B cell (primary cell): Measurements from ENCODE around the gene HOXA9. TPM values are rescaled to one million over a fixed set of nuclear protein-coding genes. Genes with fewer than 3 reads are reported as not detected.

Experiments used
- ATAC-seq: fragments of 200-7000 bp; cut with Tn5 transposase; one replicate; pipeline ENCODE4 v1.10.0; 2021; ENCODE audit warnings: low read depth, mild to moderate bottlenecking, moderate number of reproducible peaks, moderate library complexity
- CTCF ChIA-PET: fragments of 350-600 bp; sonication (Branson Sonifier 250); formaldehyde crosslinking; loops from one replicate; lab custom pipeline; 2021; ENCODE audit warnings: antibody characterized with exemption, inconsistent platforms; lab: Charles Lee
- POLR2A ChIA-PET: fragments of 350-600 bp; sonication (Branson Sonifier 250); formaldehyde crosslinking; loops from one replicate; lab custom pipeline; 2021; ENCODE audit warnings: antibody characterized with exemption; lab: Charles Lee
- DNase-seq: peaks from one replicate; pipeline ENCODE4 v3.0.0; 2013
- H2AFZ ChIP-seq: 2 replicates; pipeline ENCODE4 v1.6.1; 2012; ENCODE audit warnings: mild to moderate bottlenecking, low read depth, low read length; ENCODE audit not compliant: insufficient read depth, poor library complexity, severe bottlenecking
- H3K27ac ChIP-seq, 2 donors: 1 replicate in 1 of 2; 2 replicates in 1 of 2; pipeline ENCODE4 v1.5.1; 2012 to 2013; ENCODE audit warnings: low read length in 2 of 2, mild to moderate bottlenecking in 2 of 2, moderate library complexity in 1 of 2
- H3K27me3 ChIP-seq, 4 experiments: fragments of 200-600 bp in 1 of 4; sonication (generic) in 1 of 4; replicated peaks in 1 of 4; 1 replicate in 2 of 4; 2 replicates in 2 of 4; pipeline versions ENCODE4 v1.6.1 to v1.7.0; 2013 to 2016; ENCODE audit warnings: low read length in 3 of 4, mild to moderate bottlenecking in 2 of 4, mixed read lengths in 1 of 4, moderate library complexity in 1 of 4; ENCODE audit not compliant: insufficient read depth in 4 of 4, control insufficient read depth in 3 of 4; ENCODE audit errors: control extremely low read depth in 1 of 4
- H3K36me3 ChIP-seq, 2 experiments: replicated peaks in 1 of 2; 1 replicate in 1 of 2; 2 replicates in 1 of 2; pipeline versions ENCODE4 v1.6.1 to v1.7.1; 2013; ENCODE audit warnings: low read length in 1 of 2; ENCODE audit not compliant: insufficient read depth in 2 of 2, control insufficient read depth in 1 of 2; ENCODE audit errors: control extremely low read depth in 1 of 2, extremely low read depth in 1 of 2
- H3K4me1 ChIP-seq, 2 donors: fragments of 200-600 bp in 1 of 2; sonication (generic) in 1 of 2; 1 replicate in 1 of 2; 2 replicates in 1 of 2; pipeline versions ENCODE4 v1.5.1 to v1.6.1; 2013 to 2017; ENCODE audit warnings: low read length in 2 of 2; ENCODE audit not compliant: control insufficient read depth in 2 of 2, insufficient read depth in 2 of 2
- H3K4me2 ChIP-seq: replicated peaks from 2 replicates; pipeline ENCODE3; 2012; ENCODE audit warnings: mild to moderate bottlenecking, low read depth, low read length; ENCODE audit not compliant: poor library complexity, severe bottlenecking
- H3K4me3 ChIP-seq, 5 experiments: fragments of 200-600 bp in 1 of 5; sonication (generic) in 1 of 5; 1 replicate in 3 of 5; 2 replicates in 2 of 5; pipeline versions ENCODE4 v1.5.1 to v1.7.0; 2011 to 2016; ENCODE audit warnings: low read length in 4 of 5, mild to moderate bottlenecking in 4 of 5, low read depth in 2 of 5, control low read depth in 1 of 5, moderate library complexity in 1 of 5; ENCODE audit not compliant: insufficient read depth in 1 of 5; ENCODE audit errors: control extremely low read depth in 1 of 5, extremely low read depth in 1 of 5
- H3K79me2 ChIP-seq: fragments of 200-600 bp; sonication (generic); one replicate; pipeline ENCODE4 v1.6.0; 2016; ENCODE audit warnings: low read length; ENCODE audit not compliant: control insufficient read depth, insufficient read depth
- H3K9ac ChIP-seq: fragments of 200-600 bp; sonication (generic); 2 replicates; pipeline ENCODE4 v1.6.1; 2017; ENCODE audit warnings: mild to moderate bottlenecking, low read length, moderate library complexity
- H3K9me3 ChIP-seq, 3 donors: one replicate each; pipeline versions ENCODE4 v1.6.1 to v1.7.1; 2013; ENCODE audit warnings: low read length in 2 of 3; ENCODE audit not compliant: control insufficient read depth in 2 of 3, insufficient read depth in 1 of 3; ENCODE audit errors: control extremely low read depth in 1 of 3
- H4K20me1 ChIP-seq: 2 replicates; pipeline ENCODE4 v1.6.0; 2012; ENCODE audit warnings: mild to moderate bottlenecking, low read length; ENCODE audit not compliant: insufficient read depth, control insufficient read depth, poor library complexity, severe bottlenecking
- H3K27ac Mint-ChIP-seq: one replicate; pipeline ENCODE4 v1.8.0; 2021; ENCODE audit warnings: mixed read lengths
- H3K27me3 Mint-ChIP-seq: one replicate; pipeline ENCODE4 v1.8.0; 2021; ENCODE audit warnings: mixed read lengths
- H3K4me1 Mint-ChIP-seq: one replicate; pipeline ENCODE4 v1.8.0; 2021; ENCODE audit warnings: mixed read lengths
- H3K4me3 Mint-ChIP-seq: one replicate; pipeline ENCODE4 v1.8.0; 2021; ENCODE audit warnings: mixed read lengths
- H3K9me3 Mint-ChIP-seq: one replicate; pipeline ENCODE4 v1.8.0; 2022; ENCODE audit warnings: mixed read lengths; ENCODE audit not compliant: insufficient read depth
- CTCF ChIP-seq: fragments of 200-600 bp; IDR thresholded peaks from one replicate; pipeline ENCODE4 v1.8.0; 2022; ENCODE audit warnings: antibody characterized with exemption, mild to moderate bottlenecking
- EZH2 ChIP-seq: IDR thresholded peaks from 2 replicates; pipeline ENCODE4 v1.6.1; 2012; ENCODE audit warnings: borderline replicate concordance, low read depth, mild to moderate bottlenecking, moderate library complexity, low read length; ENCODE audit not compliant: insufficient read depth, poor library complexity, severe bottlenecking
- WGBS: methylation state at CpG from one replicate; pipeline ENCODE4 v1.1.5; 2013; ENCODE audit warnings: missing lambda C conversion rate; ENCODE audit not compliant: insufficient coverage; 5-methylcytosine and 5-hydroxymethylcytosine counted together
- intact Hi-C: fragments of 100-400 bp; cut with micrococcal nuclease; formaldehyde crosslinking; loops from one replicate; pipeline ENCODE4 v1.10.0; 2022
- polyA plus RNA-seq: library from polyadenylated mRNA; depleted of rRNA; stranded (reverse); fragments of >200 nt; gene quantifications from 2 replicates; pipeline ENCODE4 v1.2.3, GENCODE V29; 2012
- total RNA-seq, 2 donors: library from RNA; stranded (reverse); fragments of 120-200 nt in 1 of 2; gene quantifications; 1 replicate in 1 of 2; 2 replicates in 1 of 2; pipeline versions ENCODE4 v1.2.3 to v1.2.4, GENCODE V29; 2013 to 2022

The HOXA9 gene
- total and polyA plus RNA-seq, 2 donors (not counting 1 experiment from before 2014, with no cell fraction given) = 0.07 TPM; not detected in 1

DNA sequence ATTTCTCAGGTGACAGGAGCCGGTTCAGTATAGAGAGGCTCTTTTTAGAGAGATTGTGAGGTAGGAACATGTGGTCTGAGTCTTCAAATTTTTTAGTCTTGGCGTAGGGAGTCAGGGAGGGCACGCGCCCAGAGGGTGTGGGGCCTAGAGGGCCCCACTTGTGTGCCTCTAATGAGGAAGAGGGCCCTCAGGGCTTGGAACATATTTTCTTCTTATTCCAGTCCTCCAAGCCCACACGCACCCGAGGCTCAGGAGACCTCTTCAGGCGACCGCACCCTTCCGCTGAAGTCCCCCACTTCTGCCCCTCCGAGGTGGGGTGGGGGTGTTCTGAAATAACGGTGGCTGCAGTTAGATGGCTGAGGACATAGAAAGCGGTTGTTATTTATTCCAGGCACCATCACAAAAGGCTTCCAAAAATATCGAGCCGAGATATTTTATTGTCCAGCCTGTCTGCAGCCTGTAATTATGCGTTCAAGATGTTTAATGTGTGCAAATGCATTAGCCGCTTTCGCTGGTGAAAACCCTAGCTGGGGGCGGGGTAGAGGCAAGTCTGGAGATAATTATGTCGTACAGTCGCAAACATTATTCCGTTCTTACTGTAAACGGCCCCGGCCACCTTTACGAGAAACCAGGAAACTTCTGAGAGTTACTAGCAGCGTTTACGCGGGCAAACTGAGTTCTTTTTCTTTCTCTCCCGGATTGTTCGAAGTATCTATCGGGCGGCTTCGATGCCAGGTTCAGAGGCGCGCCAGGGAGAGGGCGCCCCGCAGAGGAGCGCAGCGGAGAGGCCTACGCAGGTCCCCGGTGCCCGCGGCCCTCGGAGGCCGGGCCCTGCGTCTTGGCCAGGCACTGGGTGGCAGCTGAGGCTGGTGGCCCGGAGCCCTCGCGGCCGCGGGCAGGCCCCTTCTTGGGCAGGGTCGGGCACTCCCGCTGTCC is 47.4 kb upstream of the HOXA9 start:
- H3K9me3 Mint-ChIP-seq = no peaks in the 10 kb centered on the region
- H3K36me3 ChIP-seq = no peaks in the 10 kb centered on the region
- H3K27ac ChIP-seq = no peak overlapping the region
- TF ChIP-seq CTCF (no peak), EZH2 (peak; percentile 89)
- no peak overlapping the region for H3K9ac ChIP-seq
- peaks cover 81% of the 10 kb centered on the region for H3K27me3 Mint-ChIP-seq
- H3K79me2 ChIP-seq = no peaks in the 10 kb centered on the region
- H3K27me3 ChIP-seq = peaks cover 0 to 93% (median 63%) of the 10 kb centered on the region in 4 experiments
- no peak for ATAC-seq
- no peak overlapping the region for H3K4me3 Mint-ChIP-seq
- peaks cover 17 to 25% of the 10 kb centered on the region in 2 donors for H3K4me1 ChIP-seq
- DNase-seq = peak; percentile 33
- POLR2A ChIA-PET = no interaction called here
- H3K4me1 Mint-ChIP-seq = peaks cover 17% of the 10 kb centered on the region
- H4K20me1 ChIP-seq = no peaks in the 10 kb centered on the region
- CTCF ChIA-PET = interaction anchor here (3.0 kb wide), 1 partner anchor 562 kb away, joined by 20 read pairs; no protein-coding TSS in a partner anchor
- H3K27ac Mint-ChIP-seq = no peak overlapping the region
- intact Hi-C loops = loop anchor here (5.0 kb wide), 2 partner anchors 365 to 560 kb away; no protein-coding TSS in a partner anchor
- WGBS = 12% methylated on average over 42 of the region's 52 CpGs
- H3K9me3 ChIP-seq = peaks cover 0 to 22% (median 0%) of the 10 kb centered on the region in 3 donors
- peak overlapping the region; percentile 11 for H3K4me2 ChIP-seq
- no peak overlapping the region for H3K4me3 ChIP-seq
- no peak overlapping the region for H2AFZ ChIP-seq

DNA sequence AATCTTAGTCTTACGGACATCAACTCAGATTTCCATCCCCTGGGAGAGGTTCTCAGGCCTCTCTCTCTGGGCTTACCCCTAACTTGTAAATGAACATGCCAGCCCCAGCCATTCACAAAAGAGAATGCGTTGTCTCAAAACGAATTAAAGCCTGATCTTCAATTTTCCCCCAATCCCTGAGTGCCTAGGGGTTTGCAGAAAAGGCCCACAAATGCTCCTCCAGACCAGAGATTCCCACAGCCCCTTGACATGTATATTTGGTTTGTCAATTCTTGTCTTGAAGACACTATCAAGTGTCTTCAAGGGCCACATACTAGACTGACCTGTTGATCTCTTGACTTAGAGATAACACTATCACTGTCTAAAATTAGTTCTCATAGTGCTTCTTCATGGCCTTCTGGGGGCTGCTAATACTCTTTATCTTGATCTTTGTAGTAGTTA is 46.4 kb upstream of the HOXA9 start:
- POLR2A ChIA-PET = no interaction called here
- H3K4me1 ChIP-seq = peaks cover 17 to 25% of the 10 kb centered on the region in 2 donors
- H3K4me2 ChIP-seq = no peak overlapping the region
- no peaks in the 10 kb centered on the region for H3K79me2 ChIP-seq
- intact Hi-C loops = loop anchor here (2.0 to 5.0 kb wide), 3 partner anchors 39 to 561 kb away; no protein-coding TSS in a partner anchor
- no peak overlapping the region for H2AFZ ChIP-seq
- no peak for DNase-seq
- TF ChIP-seq EZH2 (no peak), CTCF (no peak)
- Mint-ChIP-seq H3K4me3 (no peak overlapping the region), H3K9me3 (no peaks in the 10 kb centered on the region), H3K27me3 (peaks cover 84% of the 10 kb centered on the region), H3K4me1 (peaks cover 17% of the 10 kb centered on the region), H3K27ac (no peak overlapping the region)
- H3K4me3 ChIP-seq = no peak overlapping the region
- 20% methylated on average over 3 of the region's 3 CpGs for whole genome bisulfite sequencing
- peaks cover 0 to 94% (median 71%) of the 10 kb centered on the region in 4 experiments for H3K27me3 ChIP-seq
- no peak overlapping the region for H3K9ac ChIP-seq
- no peaks in the 10 kb centered on the region for H3K36me3 ChIP-seq
- H3K9me3 ChIP-seq = peaks cover 0 to 22% (median 1%) of the 10 kb centered on the region in 3 donors
- no peak for ATAC-seq
- CTCF ChIA-PET = interaction anchor here (0.6 to 3.8 kb wide), 8 partner anchors 16 to 1319 kb away, joined by 3 to 35 read pairs (median 10); no protein-coding TSS in a partner anchor
- H4K20me1 ChIP-seq = no peaks in the 10 kb centered on the region
- H3K27ac ChIP-seq = no peak overlapping the region
